Cardiac fibroblast (primary cell): Measurements from ENCODE around the gene FRS3.
A peak's percentile ranks its signal among the peaks of the same experiment; 100 is the strongest.

Source experiments
- DNase-seq, 2 donors: peaks; one replicate each; pipeline versions ENCODE4 v3.0.0 to v3.0.0-alpha.2; 2010; ENCODE audit warnings: low read depth in 2 of 2
- H3K4me3 ChIP-seq, 2 donors: replicated peaks in 1 of 2; 1 replicate in 1 of 2; 2 replicates in 1 of 2; pipeline ENCODE4 v1.5.1; 2011; ENCODE audit warnings: low read depth in 2 of 2, low read length in 2 of 2, mild to moderate bottlenecking in 2 of 2, moderate library complexity in 1 of 2
- TF ChIP-seq, protein P1 (sequence below): IDR thresholded peaks from one replicate; pipeline ENCODE4 v1.5.1; 2011; ENCODE audit warnings: low read depth, mild to moderate bottlenecking, low read length, inconsistent platforms

The FRS3 gene

DNA sequence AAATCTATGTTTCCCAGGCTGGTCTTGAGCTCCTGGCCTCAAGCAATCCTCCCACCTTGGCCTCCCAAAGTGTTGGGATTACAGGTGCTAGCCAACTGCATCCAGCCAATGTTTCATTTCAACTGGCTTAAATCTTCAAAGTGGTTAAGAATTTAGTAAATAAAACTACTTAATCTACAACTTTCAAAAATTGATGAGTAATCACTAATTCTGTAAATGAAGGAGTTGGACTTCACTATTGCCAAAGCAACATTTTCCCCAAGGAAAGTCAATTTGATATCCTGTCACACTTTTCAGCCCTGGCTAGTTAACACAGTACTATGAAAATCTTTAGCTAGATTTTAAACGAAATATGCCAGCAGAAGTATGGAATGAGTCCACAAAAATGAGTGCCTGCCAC, 11.6 kb upstream of the FRS3 start:
- no peak for DNase-seq
- TF ChIP-seq, protein P1, sequence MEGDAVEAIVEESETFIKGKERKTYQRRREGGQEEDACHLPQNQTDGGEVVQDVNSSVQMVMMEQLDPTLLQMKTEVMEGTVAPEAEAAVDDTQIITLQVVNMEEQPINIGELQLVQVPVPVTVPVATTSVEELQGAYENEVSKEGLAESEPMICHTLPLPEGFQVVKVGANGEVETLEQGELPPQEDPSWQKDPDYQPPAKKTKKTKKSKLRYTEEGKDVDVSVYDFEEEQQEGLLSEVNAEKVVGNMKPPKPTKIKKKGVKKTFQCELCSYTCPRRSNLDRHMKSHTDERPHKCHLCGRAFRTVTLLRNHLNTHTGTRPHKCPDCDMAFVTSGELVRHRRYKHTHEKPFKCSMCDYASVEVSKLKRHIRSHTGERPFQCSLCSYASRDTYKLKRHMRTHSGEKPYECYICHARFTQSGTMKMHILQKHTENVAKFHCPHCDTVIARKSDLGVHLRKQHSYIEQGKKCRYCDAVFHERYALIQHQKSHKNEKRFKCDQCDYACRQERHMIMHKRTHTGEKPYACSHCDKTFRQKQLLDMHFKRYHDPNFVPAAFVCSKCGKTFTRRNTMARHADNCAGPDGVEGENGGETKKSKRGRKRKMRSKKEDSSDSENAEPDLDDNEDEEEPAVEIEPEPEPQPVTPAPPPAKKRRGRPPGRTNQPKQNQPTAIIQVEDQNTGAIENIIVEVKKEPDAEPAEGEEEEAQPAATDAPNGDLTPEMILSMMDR = no peak
- no peak overlapping the region for H3K4me3 ChIP-seq

DNA sequence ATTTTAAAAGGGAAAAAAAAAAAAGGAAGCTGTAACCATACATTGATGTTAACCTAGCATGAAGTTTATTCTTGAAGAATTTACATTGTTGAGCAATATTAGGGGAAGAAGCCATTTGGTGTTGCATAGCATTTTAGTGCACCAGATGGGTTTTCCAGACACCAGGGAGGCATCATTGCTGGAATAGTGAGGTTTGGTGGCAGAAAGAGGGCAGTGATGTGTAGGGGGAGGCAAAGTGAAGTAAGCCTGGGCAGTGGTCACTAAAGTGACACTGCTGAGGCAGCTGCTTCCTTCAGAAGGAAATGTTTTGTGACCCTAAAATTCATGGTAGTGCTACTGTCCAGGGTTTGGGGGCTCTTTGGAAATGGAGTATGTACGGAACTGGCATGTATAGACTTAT, 10.3 kb upstream of the FRS3 start:
- DNase-seq = no peak
- TF ChIP-seq, protein P1 = no peak
- no peak overlapping the region for H3K4me3 ChIP-seq

DNA sequence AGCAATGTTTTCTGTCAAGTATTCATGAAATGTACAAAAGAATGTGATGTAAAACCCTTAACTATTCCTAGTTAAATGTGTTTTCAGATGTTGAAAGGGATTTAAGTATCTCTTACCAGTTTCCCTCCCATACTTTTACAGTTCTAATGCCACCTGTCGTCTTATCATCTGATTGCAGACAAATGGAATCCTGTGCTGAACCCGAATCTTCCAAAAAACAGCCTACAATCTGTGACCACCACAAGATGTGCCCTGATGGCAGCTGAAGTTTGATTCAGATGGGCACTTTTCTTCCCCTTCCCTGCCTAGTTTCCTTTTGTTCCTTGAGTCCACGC, 9.7 kb upstream of the FRS3 start:
- TF ChIP-seq, protein P1 = no peak
- no peak overlapping the region for H3K4me3 ChIP-seq
- DNase-seq = no peak

DNA sequence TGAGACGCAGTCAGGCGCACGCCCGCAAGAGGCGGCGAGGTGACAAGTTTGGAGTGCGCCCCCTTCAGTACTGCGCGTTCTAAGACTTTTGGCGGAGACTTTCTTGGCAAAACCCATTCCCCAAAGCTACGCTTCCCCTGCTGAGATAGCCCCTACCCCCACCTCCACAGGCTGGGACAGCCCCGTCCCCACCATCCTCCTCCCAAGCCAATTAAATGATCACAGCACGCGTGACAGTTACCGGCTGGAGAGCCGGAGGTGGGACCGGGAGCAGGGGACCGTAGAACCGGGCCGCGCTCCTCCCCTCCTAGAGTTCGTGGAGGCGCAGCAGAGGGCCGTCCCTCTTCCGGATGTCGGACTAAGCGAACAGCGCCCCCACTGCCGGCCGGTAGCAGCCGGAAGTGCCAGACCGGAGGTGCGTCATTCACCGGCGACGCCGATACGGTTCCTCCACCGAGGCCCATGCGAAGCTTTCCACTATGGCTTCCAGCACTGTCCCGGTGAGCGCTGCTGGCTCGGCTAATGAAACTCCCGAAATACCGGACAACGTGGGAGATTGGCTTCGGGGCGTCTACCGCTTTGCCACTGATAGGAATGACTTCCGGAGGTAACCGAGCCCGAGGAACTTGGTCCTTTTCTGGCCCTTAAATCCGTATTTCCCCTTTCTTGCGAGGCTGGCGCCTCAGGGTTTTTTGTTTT, 7.7 kb upstream of the FRS3 start, which contains the start of gene TOMM6:
Gene TOMM6 (plus strand): TSS at position 476 of the 699 bp plus-strand sequence. CDS start 4 bp downstream, at position 480.
- DNase-seq = peak; percentile 96
- TF ChIP-seq, protein P1 = peak; percentile 89
- H3K4me3 ChIP-seq = peak within 1 kb of the TSS; percentile 77 to 96

DNA sequence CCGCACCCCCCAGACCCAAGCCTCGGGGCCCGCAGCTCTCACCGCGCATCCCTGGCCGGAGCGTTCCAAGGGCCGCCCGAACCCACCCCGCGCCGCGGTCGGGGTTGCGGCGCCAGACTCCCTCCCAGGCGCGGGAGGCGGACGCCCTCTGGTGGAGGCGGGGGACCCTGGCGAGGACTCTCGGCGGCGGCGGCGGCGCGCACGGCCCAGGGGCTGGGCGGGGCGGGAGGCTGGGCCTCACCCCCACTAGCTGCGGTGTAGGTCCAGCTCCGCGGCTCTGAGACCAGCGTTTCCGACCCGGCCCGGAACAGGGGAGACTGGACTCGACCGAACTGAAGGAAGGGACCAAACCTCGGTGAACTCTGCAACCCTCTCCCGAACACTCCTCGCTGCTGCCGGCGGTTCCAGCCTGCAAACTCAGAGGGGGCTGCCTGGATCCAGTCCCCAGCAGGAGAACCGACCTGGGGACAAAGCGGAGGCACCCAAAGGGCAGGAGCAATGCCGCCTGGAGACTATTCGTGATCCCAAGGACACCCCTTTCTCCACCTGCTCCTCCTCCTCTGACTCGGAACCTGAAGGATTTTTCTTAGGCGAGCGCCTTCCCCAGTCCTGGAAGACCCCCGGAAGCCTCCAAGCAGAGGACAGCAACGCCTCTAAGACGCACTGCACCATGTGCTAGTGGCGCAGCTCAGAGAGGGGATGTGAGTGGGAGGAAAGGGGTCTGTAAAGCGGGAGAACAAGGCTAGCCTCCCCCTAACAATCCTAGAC, 6.9 kb upstream of the FRS3 start:
- TF ChIP-seq, protein P1 = no peak
- H3K4me3 ChIP-seq = peak overlapping the region; percentile 77 to 96
- peak; percentile 80 to 82 for DNase-seq

DNA sequence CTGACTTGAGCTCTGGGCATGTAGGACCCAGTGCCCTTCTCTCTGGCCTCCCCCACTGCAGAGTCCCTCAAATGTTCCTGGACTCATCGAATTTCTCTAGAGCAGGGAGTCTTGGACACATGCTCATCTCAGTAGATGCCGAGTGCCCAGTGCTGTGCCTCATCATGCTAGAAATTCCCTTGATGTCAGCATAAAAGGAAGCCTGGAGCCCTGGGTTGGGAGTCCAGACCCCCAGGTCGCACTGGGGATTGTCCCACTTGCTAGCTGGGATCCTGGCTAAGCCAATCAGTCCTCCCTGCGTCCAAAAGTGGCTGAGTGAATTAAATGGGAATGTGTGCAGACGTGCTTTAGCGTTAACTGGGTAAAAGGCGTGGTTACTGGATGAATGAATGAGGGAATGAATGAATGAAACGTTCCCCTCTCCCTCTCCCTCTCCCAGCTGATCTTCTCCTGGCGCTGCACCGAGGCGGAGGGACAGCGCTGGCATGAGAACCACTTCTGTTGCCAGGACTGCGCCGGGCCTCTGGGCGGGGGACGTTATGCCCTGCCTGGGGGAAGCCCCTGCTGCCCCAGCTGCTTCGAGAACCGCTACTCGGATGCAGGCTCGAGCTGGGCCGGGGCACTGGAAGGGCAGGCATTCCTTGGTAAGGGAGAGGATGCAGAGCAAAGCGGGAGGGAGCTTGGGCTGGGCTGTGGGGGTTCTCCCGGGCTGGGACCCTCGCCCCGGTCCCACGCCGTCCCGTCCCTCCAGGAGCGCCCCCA, 6.2 kb upstream of the FRS3 start:
- peak overlapping the region; percentile 49 to 77 for H3K4me3 ChIP-seq
- DNase-seq = peak; percentile 24 to 49
- TF ChIP-seq, protein P1 = no peak
